SK-N-SH treated with all-trans-retinoic acid at 6 μM for 48 hours (cell line): ENCODE measurements around the gene THUMPD2.

Experiments used
- ATAC-seq: fragments of 200-7000 bp; cut with Tn5 transposase; 3 replicates; pipeline ENCODE4 v1.9.1; 2020; ENCODE audit warnings: mild to moderate bottlenecking, moderate library complexity
- ARNTL ChIP-seq: fragments of 450-650 bp; formaldehyde crosslinking; IDR thresholded peaks from 2 replicates; pipeline ENCODE4 v1.5.0; 2020; ENCODE audit warnings: low read depth, mild to moderate bottlenecking, moderate library complexity, borderline replicate concordance
- CSDC2 ChIP-seq: fragments of 250-450 bp; sonication (Bioruptor Pico); IDR thresholded peaks from 2 replicates; pipeline ENCODE4 v1.5.0; 2020; ENCODE audit warnings: mild to moderate bottlenecking, moderate library complexity
- CSRNP3 ChIP-seq: fragments of 250-450 bp; sonication (Bioruptor Pico); IDR thresholded peaks from 2 replicates; pipeline ENCODE4 v1.5.1; 2021; ENCODE audit warnings: mild to moderate bottlenecking, moderate library complexity
- ESRRG ChIP-seq: fragments of 250-450 bp; sonication (Bioruptor Pico); IDR thresholded peaks from 2 replicates; pipeline ENCODE4 v1.6.1; 2021; ENCODE audit warnings: mild to moderate bottlenecking
- GLIS3 ChIP-seq: fragments of 250-450 bp; sonication (Bioruptor Pico); IDR thresholded peaks from 2 replicates; pipeline ENCODE4 v1.5.0; 2020; ENCODE audit warnings: mild to moderate bottlenecking, moderate library complexity
- ISL1 ChIP-seq: fragments of 250-450 bp; sonication (Bioruptor Pico); IDR thresholded peaks from 2 replicates; pipeline ENCODE4 v2.1.2; 2022; ENCODE audit warnings: mild to moderate bottlenecking, moderate library complexity
- OSR1 ChIP-seq: fragments of 250-450 bp; sonication (Bioruptor Pico); IDR thresholded peaks from 2 replicates; pipeline ENCODE4 v1.8.0; 2022; ENCODE audit warnings: moderate library complexity, mild to moderate bottlenecking, inconsistent platforms
- PPARA ChIP-seq: fragments of 250-450 bp; sonication (Bioruptor Pico); IDR thresholded peaks from 2 replicates; pipeline ENCODE4 v1.5.0; 2020; ENCODE audit warnings: mild to moderate bottlenecking, borderline replicate concordance
- RARB ChIP-seq: fragments of 250-450 bp; sonication (Bioruptor Pico); IDR thresholded peaks from 2 replicates; pipeline ENCODE4 v1.8.0; 2021; ENCODE audit warnings: mild to moderate bottlenecking, moderate library complexity
- SNAI2 ChIP-seq: fragments of 250-450 bp; sonication (Bioruptor Pico); IDR thresholded peaks from 2 replicates; pipeline ENCODE4 v1.5.0; 2020; ENCODE audit warnings: mild to moderate bottlenecking, moderate library complexity
- TCF4 ChIP-seq: fragments of 250-450 bp; sonication (Bioruptor Pico); IDR thresholded peaks from 2 replicates; pipeline ENCODE4 v1.8.0; 2021; ENCODE audit warnings: mild to moderate bottlenecking, moderate library complexity, borderline replicate concordance
- TOX ChIP-seq: fragments of 250-450 bp; sonication (Bioruptor Pico); IDR thresholded peaks from 2 replicates; pipeline ENCODE4 v1.8.0; 2021; ENCODE audit warnings: mild to moderate bottlenecking, moderate library complexity, borderline replicate concordance
- ZC3H10 ChIP-seq: fragments of 250-450 bp; sonication (Bioruptor Pico); IDR thresholded peaks from 2 replicates; pipeline ENCODE4 v1.5.1; 2021; ENCODE audit warnings: mild to moderate bottlenecking, moderate library complexity
- ZFP3 ChIP-seq: fragments of 250-450 bp; sonication (Bioruptor Pico); IDR thresholded peaks from 2 replicates; pipeline ENCODE4 v1.5.0; 2020; ENCODE audit warnings: mild to moderate bottlenecking, moderate library complexity
- ZFP30 ChIP-seq: fragments of 450-650 bp; formaldehyde crosslinking; IDR thresholded peaks from 2 replicates; pipeline ENCODE4 v1.5.0; 2022; ENCODE audit warnings: mild to moderate bottlenecking, moderate library complexity
- ZNF70 ChIP-seq: fragments of 450-650 bp; formaldehyde crosslinking; IDR thresholded peaks from 2 replicates; pipeline ENCODE4 v1.5.0; 2020; ENCODE audit warnings: mild to moderate bottlenecking, moderate library complexity
- ZNF8 ChIP-seq: fragments of 450-650 bp; formaldehyde crosslinking; IDR thresholded peaks from 2 replicates; pipeline ENCODE4 v1.5.0; 2020; ENCODE audit warnings: mild to moderate bottlenecking, moderate library complexity
- TF ChIP-seq, protein P1 (sequence below): fragments of 250-450 bp; sonication (Bioruptor Pico); IDR thresholded peaks from 2 replicates; pipeline ENCODE4 v1.8.0; 2021; ENCODE audit warnings: low read depth, mild to moderate bottlenecking, moderate library complexity, borderline replicate concordance
- TF ChIP-seq, protein P2 (sequence below): fragments of 250-450 bp; sonication (Bioruptor Pico); IDR thresholded peaks from 2 replicates; pipeline ENCODE4 v1.5.0; 2020; ENCODE audit warnings: mild to moderate bottlenecking, moderate library complexity
- TF ChIP-seq, protein P3 (sequence below): fragments of 250-450 bp; sonication (Bioruptor Pico); IDR thresholded peaks from 2 replicates; pipeline ENCODE4 v1.8.0; 2020; ENCODE audit warnings: mild to moderate bottlenecking, moderate library complexity, borderline replicate concordance
- TF ChIP-seq, protein P4 (sequence below): fragments of 250-450 bp; sonication (Bioruptor Pico); IDR thresholded peaks from 2 replicates; pipeline ENCODE4 v1.5.1; 2020; ENCODE audit warnings: low read depth, mild to moderate bottlenecking, moderate library complexity

THUMPD2 gene

GRCh38 chr2:39725401-39725800, 53.7 kb downstream of the THUMPD2 start:
- TF ChIP-seq OSR1 (CRISPR knock-in tag) (no peak), PPARA (no peak), ZNF70 (no peak), ZFP3 (no peak), ISL1 (CRISPR knock-in tag) (no peak), ZC3H10 (CRISPR knock-in tag) (no peak), RARB (CRISPR knock-in tag) (no peak), TOX (CRISPR knock-in tag) (no peak), ZFP30 (CRISPR knock-in tag) (no peak), CSDC2 (CRISPR knock-in tag) (no peak), GLIS3 (no peak), TCF4 (CRISPR knock-in tag) (no peak), ARNTL (CRISPR knock-in tag) (no peak), SNAI2 (no peak), ESRRG (CRISPR knock-in tag) (no peak), ZNF8 (CRISPR knock-in tag) (no peak)
- TF ChIP-seq, protein P1, sequence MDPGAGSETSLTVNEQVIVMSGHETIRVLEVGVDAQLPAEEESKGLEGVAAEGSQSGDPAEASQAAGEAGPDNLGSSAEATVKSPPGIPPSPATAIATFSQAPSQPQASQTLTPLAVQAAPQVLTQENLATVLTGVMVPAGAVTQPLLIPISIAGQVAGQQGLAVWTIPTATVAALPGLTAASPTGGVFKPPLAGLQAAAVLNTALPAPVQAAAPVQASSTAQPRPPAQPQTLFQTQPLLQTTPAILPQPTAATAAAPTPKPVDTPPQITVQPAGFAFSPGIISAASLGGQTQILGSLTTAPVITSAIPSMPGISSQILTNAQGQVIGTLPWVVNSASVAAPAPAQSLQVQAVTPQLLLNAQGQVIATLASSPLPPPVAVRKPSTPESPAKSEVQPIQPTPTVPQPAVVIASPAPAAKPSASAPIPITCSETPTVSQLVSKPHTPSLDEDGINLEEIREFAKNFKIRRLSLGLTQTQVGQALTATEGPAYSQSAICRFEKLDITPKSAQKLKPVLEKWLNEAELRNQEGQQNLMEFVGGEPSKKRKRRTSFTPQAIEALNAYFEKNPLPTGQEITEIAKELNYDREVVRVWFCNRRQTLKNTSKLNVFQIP = no peak
- TF ChIP-seq, protein P2, sequence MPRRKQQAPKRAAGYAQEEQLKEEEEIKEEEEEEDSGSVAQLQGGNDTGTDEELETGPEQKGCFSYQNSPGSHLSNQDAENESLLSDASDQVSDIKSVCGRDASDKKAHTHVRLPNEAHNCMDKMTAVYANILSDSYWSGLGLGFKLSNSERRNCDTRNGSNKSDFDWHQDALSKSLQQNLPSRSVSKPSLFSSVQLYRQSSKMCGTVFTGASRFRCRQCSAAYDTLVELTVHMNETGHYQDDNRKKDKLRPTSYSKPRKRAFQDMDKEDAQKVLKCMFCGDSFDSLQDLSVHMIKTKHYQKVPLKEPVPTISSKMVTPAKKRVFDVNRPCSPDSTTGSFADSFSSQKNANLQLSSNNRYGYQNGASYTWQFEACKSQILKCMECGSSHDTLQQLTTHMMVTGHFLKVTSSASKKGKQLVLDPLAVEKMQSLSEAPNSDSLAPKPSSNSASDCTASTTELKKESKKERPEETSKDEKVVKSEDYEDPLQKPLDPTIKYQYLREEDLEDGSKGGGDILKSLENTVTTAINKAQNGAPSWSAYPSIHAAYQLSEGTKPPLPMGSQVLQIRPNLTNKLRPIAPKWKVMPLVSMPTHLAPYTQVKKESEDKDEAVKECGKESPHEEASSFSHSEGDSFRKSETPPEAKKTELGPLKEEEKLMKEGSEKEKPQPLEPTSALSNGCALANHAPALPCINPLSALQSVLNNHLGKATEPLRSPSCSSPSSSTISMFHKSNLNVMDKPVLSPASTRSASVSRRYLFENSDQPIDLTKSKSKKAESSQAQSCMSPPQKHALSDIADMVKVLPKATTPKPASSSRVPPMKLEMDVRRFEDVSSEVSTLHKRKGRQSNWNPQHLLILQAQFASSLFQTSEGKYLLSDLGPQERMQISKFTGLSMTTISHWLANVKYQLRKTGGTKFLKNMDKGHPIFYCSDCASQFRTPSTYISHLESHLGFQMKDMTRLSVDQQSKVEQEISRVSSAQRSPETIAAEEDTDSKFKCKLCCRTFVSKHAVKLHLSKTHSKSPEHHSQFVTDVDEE (CRISPR knock-in tag) = no peak
- TF ChIP-seq, protein P3, sequence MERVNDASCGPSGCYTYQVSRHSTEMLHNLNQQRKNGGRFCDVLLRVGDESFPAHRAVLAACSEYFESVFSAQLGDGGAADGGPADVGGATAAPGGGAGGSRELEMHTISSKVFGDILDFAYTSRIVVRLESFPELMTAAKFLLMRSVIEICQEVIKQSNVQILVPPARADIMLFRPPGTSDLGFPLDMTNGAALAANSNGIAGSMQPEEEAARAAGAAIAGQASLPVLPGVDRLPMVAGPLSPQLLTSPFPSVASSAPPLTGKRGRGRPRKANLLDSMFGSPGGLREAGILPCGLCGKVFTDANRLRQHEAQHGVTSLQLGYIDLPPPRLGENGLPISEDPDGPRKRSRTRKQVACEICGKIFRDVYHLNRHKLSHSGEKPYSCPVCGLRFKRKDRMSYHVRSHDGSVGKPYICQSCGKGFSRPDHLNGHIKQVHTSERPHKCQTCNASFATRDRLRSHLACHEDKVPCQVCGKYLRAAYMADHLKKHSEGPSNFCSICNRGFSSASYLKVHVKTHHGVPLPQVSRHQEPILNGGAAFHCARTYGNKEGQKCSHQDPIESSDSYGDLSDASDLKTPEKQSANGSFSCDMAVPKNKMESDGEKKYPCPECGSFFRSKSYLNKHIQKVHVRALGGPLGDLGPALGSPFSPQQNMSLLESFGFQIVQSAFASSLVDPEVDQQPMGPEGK (CRISPR knock-in tag) = no peak
- ATAC-seq = no peak

GRCh38 chr2:39724828-39725144, 54.3 kb downstream of the THUMPD2 start:
- TF ChIP-seq ARNTL (CRISPR knock-in tag) (no peak), ISL1 (CRISPR knock-in tag) (no peak), CSRNP3 (CRISPR knock-in tag) (no peak)
- TF ChIP-seq, all 23 proteins: peak for 0
- ATAC-seq = no peak

DNA sequence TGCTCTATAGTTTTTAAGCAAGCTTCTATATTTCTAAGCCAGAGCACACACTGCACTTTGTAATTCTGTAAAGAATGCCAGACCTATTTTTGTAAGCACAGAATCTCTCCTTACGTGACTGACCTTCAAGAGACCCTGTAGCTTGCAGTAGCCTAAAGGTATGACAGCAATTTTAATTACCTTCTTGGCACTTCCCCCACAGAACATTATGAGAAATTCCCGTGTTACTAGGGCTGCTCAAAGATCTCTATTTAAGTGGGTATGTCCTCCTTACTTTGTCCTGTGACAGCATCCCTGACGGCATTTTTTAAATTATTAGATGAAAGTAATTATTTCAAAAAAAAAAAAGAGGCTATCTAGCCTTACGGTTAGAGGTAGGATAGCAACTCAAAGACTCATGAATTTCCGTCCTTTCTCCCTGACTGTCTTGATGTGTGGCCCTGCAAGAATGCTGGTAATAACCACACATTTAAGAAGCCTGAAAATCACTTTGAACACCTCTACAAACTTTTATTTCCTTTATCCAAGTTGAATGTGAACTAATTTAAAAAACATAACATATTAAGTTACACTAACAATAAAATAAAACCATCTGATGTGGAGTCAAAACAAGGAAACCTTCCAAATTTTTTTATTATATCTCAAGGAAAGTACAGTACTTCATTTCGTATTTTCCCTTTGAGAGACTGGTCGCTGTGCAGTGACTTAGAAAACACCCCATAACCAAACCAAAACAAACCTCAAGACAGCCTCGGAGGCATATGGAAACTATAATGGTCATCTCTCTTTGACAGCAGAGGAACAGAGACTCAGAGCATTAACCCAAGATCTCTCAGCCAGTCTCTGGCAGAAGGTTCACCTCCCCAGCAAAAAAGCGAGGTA, 54.9 kb downstream of the THUMPD2 start:
- TF ChIP-seq SNAI2 (no peak), PPARA (no peak), CSDC2 (CRISPR knock-in tag) (no peak), ISL1 (CRISPR knock-in tag) (peak; percentile 90), ZC3H10 (CRISPR knock-in tag) (no peak), ZNF8 (CRISPR knock-in tag) (no peak), OSR1 (CRISPR knock-in tag) (no peak), ESRRG (CRISPR knock-in tag) (no peak), TOX (CRISPR knock-in tag) (no peak), ARNTL (CRISPR knock-in tag) (no peak), RARB (CRISPR knock-in tag) (no peak)
- TF ChIP-seq, protein P4, sequence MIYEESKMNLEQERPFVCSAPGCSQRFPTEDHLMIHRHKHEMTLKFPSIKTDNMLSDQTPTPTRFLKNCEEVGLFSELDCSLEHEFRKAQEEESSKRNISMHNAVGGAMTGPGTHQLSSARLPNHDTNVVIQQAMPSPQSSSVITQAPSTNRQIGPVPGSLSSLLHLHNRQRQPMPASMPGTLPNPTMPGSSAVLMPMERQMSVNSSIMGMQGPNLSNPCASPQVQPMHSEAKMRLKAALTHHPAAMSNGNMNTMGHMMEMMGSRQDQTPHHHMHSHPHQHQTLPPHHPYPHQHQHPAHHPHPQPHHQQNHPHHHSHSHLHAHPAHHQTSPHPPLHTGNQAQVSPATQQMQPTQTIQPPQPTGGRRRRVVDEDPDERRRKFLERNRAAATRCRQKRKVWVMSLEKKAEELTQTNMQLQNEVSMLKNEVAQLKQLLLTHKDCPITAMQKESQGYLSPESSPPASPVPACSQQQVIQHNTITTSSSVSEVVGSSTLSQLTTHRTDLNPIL = 0 out of 2 replicates have a peak, but pooled peaks have one; percentile 36
- peak; percentile 60 for ATAC-seq
